ENCODE results near the gene B3GALT4. TPM values are rescaled to one million over a fixed set of nuclear protein-coding genes. Genes with fewer than 3 reads are reported as not detected.
A peak's percentile ranks its signal among the peaks of the same experiment; 100 is the strongest.
"Not testable (repeated sequence)": the region's sequence is repeated elsewhere in the genome, so short reads cannot be mapped to it uniquely, and the experiment has no call there.

The B3GALT4 gene
- polyA plus RNA-seq, 1 donor: 2.2 TPM

DNA sequence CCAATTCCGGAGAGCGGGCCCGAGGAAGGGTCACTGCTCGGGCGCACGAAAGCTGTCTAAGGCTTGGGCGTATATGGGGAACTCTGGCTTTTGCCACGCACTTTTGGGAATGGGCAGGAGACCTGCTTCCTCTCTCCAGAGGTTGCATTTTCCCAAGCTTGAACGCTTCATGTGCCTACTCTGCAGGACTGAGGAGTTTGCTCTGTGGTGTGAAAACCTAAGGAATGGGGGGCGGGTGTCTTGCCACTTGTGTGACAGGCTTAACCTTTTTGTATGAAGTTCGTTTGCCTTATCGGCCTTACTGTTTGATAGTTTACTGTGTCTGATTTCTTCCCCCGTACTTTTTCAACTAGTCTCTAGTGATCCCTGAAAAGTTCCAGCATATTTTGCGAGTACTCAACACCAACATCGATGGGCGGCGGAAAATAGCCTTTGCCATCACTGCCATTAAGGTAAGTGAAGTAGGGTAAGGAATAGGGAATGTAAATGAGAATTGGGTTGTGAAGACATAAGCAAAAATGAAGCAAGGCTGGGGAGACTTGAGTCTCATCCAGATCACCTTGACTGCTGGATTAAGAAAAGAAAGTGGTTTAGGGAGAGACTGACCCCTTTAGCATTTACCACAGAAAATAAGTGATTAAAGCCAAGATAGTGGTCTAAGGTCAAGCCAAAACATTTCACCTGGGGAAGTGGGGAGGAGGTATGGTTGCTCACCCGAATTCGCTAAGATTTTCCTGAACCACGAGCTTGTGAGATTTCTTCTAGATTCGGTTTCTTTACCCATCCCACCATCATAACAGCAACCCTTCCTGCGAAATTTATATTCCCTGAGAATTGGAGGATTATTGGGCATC, 4.4 kb upstream of the B3GALT4 start:
- DNase-seq: no peak

- DNase-seq: no peak
These were observed 3.6 kb upstream of the B3GALT4 start for GRCh38 chr6:33273129-33273923.

DNA sequence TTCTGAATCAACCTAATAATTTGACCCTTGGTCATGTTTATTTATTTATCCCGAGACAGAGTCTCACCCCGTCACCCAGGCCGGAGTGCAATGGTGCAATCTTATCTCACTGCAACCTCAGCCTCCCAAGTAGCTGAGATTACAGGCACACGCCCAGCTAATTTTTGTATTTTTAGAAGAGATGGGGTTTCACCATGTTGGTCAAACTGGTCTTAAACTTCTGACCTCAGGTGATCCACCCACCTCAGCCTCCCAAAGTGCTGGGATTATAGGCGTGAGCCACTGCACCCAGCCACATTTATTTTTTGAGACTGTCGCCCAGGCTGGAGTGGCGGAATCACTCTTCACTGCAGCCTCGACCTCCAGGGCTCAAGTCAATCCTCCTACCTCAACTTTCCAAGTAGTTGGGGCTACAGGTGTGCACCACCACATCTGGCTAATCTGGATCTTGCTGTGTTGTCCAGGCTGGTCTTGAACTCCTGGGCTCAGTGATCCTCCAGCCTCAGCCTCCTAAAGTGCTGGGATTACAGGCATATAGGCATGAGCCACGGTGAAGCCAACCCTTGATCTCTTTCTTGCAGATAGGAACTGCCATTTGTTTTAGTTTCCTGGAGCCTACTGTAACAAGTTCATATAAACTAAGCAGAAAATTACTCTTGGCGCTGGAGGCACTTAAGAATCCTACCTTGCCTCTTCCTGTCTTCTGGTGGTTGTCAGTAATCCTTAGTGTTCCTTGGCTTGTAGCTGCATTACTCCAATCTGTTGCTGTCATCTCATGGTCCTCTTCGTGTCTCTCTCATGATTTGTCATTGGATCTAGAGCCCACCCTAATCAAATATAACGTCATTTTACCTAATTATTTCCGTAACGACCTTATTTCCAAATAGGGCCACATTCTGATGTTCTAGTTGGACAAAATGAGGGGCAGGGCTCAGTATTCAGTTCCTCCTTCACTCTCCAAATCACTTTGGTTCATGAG, 2.7 kb upstream of the B3GALT4 start:
- no peak for DNase-seq

DNA sequence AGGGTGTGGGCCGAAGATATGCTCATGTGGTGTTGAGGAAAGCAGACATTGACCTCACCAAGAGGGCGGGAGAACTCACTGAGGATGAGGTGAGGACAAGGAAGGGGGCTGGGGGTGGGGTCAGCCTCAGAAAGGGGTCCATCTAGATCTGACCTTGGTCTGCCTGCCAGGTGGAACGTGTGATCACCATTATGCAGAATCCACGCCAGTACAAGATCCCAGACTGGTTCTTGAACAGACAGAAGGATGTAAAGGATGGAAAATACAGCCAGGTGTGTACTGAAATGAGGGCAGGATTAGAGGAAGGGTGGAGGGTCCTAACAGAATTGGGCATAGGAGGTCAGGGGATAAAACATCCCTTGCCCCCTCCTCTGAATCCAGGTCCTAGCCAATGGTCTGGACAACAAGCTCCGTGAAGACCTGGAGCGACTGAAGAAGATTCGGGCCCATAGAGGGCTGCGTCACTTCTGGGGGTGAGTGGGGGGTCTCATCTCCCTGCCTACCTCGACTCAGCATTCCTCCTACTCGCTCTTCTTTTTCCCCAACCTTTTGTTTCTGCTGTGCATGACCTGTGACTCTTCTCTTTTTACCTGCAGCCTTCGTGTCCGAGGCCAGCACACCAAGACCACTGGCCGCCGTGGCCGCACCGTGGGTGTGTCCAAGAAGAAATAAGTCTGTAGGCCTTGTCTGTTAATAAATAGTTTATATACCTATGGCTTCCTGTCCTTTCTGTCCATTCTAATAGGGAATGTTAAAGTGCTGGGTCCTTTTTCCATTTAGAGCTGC, 935 bp upstream of the B3GALT4 start:
- not testable (repeated sequence) for DNase-seq

GRCh38 chr6:33276581-33276863, 401 bp upstream of the B3GALT4 start:
- no peak for DNase-seq

DNA sequence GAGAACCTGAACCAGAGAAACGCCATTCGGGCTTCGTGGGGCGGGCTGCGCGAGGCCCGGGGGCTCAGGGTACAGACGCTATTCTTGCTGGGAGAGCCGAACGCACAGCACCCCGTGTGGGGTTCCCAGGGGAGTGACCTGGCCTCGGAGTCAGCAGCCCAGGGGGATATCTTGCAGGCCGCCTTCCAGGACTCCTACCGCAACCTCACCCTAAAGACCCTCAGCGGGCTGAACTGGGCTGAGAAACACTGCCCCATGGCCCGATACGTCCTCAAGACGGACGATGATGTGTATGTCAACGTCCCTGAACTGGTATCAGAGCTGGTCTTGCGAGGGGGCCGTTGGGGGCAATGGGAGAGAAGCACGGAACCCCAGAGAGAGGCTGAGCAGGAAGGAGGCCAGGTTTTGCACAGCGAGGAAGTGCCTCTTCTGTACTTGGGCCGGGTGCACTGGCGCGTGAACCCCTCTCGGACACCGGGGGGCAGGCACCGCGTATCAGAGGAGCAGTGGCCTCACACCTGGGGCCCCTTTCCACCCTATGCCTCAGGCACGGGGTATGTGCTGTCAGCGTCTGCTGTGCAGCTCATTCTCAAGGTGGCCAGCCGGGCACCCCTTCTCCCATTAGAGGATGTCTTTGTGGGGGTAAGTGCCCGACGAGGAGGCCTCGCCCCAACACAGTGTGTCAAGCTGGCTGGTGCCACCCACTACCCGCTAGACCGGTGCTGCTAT, 904 bp downstream of the B3GALT4 start:
- DNase-seq: no peak

- DNase-seq: no peak
These were observed 1.4 kb downstream of the B3GALT4 start for GRCh38 chr6:33278392-33278741.

DNA sequence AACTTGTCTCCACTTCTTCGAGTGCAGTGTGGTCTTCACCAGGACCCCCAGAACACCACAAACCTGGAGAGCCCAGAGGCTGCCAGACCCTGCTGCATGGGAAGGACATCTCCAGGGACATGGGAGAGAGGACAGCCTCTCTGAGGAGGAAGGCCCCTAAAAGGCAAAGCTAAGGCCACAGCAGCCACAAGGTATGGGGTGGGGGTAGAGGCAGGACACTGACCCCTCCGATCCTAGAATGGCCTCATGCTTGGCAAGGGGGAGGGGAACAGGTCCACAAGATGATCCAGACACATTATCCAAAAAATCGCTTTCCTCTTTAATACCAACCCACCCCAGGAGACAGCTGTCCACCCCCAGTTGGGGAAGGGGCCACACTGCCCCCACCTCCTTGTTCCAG, 1.9 kb downstream of the B3GALT4 start:
- no peak for DNase-seq

DNA sequence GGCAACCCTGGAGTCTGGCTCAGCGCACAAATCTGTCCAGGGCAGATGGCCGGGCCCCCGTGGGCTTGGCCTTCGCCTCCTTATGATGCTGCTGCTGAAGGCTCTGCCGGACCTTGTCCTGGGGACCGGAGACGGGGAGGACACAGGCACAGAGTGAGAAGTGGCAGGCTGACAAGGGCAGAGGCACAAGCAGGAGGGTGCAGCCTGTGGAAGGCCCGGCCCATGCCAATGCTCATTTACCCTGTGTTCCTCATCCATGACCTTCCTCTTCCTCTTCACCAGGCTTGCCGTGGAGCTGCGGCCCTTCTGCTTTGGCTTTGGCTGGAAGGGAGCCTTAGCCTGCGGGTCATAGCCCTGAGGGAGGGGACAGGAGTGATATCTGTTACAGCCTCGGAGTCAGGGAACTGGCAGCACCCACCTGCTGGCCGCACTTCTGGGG, 2.4 kb downstream of the B3GALT4 start:
- DNase-seq: no peak

DNA sequence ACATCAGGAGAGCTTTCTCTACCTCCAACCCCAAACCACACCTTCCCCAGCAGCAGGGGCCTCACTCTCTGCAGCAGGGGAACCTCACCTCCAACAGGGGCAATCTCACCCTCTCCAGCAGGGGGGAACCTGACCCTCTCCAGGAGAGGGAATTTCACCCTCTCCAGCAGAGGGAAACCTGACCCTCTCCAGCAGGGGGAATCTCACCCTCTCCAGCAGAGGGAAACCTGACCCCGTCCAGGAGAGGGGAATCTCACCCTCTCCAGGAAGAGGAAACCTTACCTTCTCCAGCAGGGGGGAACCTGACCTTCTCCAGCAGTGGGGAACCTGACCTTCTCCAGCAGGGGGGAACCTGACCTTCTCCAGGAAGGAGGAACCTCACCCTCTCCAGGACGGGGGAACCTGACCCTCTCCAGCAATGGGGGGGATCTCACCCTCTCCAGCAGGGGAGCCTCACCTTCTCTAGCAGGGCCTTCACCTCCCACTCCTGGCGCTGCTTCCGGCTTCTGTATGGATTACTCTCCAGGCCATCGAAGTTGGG, 3.1 kb downstream of the B3GALT4 start:
- DNase-seq: no peak

GRCh38 chr6:33280539-33280938, 3.6 kb downstream of the B3GALT4 start:
- DNase-seq: no peak

GRCh38 chr6:33285214-33285613, 8.3 kb downstream of the B3GALT4 start:
- not testable (repeated sequence) for DNase-seq

DNA sequence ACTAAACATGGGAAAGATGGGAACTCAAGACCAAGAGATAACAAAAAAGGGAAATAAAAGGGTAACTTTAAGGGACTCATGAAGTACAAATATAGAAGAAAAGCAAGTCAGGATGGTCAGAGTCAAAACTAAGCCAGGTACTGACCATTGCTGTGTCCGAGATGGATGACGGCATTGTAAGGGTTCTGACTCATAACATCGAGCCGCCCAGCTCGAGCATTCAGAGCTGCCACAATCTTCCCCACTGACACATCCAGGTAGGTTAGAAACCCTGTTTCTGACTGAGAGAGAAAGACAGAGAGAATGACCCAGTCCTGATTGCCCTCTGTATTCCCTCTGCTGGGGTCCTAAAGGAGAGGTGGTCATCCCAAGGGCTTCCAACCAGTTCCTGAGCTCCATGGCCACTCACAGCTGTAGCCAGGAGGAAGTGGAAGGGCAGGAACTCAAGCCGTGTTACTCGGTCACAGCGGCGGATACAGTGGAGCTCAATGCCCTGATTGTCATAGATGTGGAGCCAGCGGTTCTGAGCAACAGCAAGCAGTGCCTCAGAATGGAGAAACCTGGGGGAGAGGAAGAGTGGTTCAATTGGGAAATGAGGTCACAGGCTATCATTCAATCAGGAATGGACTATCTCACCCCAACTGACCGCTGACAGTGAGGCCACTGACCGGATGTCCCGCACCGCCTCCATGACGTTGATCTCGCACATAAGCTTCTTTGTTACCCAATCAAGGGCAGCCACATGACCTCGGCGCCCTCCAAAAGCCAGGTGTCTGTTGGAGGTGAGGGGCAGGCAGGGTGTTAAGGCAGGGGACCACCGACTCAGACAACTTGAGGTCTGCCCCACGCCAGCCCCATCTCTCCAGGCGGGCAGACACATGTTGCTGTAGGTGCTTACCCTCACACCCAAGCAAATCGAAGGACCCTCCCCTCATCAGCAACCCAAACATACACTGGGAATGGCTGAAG, 10.3 kb downstream of the B3GALT4 start:
- DNase-seq: no peak

DNA sequence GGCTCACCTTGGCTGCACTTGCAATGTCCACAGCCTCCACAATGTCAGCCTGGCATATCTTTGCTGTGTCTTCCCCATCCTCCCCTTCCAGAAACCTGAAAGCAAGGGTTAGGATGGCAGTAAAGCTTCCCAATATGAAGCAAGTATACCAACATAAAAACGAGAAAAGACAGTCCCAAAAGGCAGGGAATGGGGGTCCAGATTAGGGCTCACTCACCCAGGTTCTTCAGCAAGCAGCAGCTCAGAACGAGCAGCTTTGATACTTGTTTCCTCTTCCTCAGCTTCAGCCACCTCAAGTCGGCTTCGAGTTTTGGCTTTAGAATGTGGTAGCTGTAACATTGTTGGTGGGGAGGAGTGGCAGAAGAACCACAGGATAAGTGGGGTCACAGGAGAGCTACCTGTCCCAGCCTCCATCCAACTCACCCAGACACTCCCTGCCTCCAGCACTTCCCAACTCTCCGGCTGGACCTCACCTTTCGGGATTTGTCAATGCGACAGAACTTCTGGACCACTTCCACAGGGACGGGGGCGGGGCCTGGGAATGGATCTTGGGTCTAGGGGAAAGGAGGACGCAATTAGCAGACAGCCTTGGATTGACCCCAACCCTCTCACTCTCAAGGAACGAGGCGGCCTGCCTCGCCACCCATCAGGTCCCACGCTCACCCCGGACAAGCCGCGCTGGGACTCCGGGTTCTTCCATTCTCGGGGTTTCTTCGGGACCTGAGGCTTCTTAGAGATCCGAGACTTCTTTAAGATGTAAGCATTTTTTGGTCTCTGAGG, 11.4 kb downstream of the B3GALT4 start:
- DNase-seq: no peak

DNA sequence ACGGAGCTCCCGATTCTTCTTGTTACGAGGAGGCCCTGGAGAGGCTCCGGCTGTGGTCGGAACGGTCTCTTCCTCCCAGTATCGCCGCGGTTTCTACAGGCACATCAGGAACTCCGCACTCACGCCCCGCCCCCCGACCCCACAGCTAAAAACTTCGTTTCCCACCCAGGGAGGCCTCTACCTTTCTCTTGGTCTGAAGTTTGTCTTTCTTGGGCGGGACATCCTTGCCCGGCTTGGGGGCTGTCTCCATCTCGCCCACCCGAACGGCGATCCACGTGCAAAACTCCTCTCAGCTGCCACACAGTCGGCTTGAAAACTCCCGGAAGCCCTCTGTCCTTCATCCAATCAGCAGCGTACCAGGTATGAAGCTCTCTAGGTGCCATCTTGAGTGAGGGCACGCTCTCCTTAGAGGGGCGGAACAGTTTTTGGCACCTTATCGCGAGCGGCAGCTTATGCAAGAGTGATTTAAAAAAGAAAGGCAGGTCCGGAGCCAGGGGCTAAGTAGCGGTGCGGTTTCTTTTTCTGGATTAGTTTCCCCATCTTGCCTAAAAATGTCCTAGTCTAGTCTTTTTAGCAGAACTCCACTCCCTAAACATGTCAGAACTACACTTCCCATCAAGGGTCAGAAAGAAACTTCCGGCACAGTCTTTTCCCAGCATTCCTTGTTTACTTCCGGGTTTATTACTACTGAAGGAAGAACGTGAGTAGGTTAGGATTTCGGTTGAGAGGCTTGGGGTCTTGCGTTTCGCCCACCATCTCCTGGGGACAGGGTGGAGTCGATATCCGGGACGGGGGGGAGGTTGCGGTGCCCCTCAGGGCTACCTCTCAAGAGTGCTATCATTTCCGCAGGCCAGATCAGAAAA, 12.2 kb downstream of the B3GALT4 start, which contains the start of the genes PFDN6 and WDR46:
PFDN6 (plus strand) TSS at position 681 of the 863 bp plus-strand sequence. CDS start 256 bp downstream, outside the sequence.
WDR46 (minus strand) TSS at position 319 of the 863 bp plus-strand sequence; CDS start at position 250, 69 bp downstream.
- DNase-seq: peak; percentile 91

DNA sequence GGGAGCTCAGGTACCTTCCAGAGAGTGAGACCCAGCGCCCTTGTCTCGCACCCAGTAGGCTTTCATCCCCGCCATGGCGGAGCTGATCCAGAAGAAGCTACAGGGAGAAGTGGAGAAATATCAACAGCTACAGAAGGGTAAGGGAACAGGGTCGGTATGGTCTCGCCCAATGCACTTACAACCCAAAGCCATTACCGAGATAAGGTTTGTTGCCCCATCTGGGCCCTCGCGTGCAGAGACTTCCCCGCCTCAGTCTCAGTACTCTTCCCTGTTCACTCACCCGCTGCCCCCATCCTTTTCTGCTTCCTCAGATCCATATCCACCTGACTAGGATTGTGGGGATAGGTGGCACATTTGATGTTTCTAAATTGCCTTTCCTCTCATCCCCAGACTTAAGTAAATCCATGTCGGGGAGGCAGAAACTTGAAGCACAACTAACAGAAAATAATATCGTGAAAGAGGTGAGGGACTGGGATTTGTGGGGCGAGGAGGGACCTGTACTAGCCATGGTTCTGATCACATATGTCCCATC, 12.9 kb downstream of the B3GALT4 start:
- DNase-seq: no peak

GRCh38 chr6:33290459-33290858, 13.5 kb downstream of the B3GALT4 start:
- DNase-seq: no peak

All from hindlimb muscle (tissue), 1 donor.